Kidney (tissue), 14 donors: ENCODE measurements around the gene GPR68. TPM values are rescaled to one million over a fixed set of nuclear protein-coding genes. Genes with fewer than 3 reads are reported as not detected.

Source experiments
- DNase-seq, 5 donors: peaks; one replicate each; pipeline ENCODE4 v3.0.0-alpha.2; 2013 to 2020
- FAIRE-seq: peaks from 2 replicates; lab custom pipeline; 2012; peaks lifted over from hg19 to GRCh38; lab: Jason Lieb, UNC
- H3K27ac ChIP-seq, 2 donors: one replicate each; pipeline ENCODE4 v1.7.0; 2013; ENCODE audit warnings: low read depth in 2 of 2, low read length in 2 of 2, inconsistent platforms in 1 of 2
- H3K27me3 ChIP-seq: one replicate; pipeline ENCODE4 v1.7.1; 2013; ENCODE audit warnings: low read length, inconsistent platforms; ENCODE audit not compliant: control insufficient read depth, insufficient read depth
- H3K36me3 ChIP-seq, 3 donors: one replicate each; pipeline versions ENCODE4 v1.7.0 to v1.7.1; 2013; ENCODE audit warnings: low read length in 3 of 3, control low read depth in 1 of 3, inconsistent platforms in 1 of 3; ENCODE audit not compliant: insufficient read depth in 3 of 3, control insufficient read depth in 2 of 3
- H3K4me1 ChIP-seq, 3 donors: one replicate each; pipeline versions ENCODE4 v1.7.0 to v1.7.1; 2013; ENCODE audit warnings: low read length in 3 of 3, inconsistent platforms in 1 of 3, low read depth in 1 of 3; ENCODE audit not compliant: control insufficient read depth in 2 of 3, insufficient read depth in 2 of 3
- H3K4me3 ChIP-seq, 3 donors: one replicate each; pipeline versions ENCODE4 v1.7.0 to v1.8.1; 2013; ENCODE audit warnings: low read length in 3 of 3, control low read depth in 1 of 3, inconsistent platforms in 1 of 3
- H3K9ac ChIP-seq, 3 donors: one replicate each; pipeline versions ENCODE4 v1.7.0 to v1.7.1; 2013; ENCODE audit warnings: low read length in 3 of 3, control low read depth in 1 of 3, inconsistent platforms in 1 of 3
- H3K9me3 ChIP-seq, 3 donors: one replicate each; pipeline versions ENCODE4 v1.7.0 to v1.7.1; 2013; ENCODE audit warnings: low read length in 3 of 3, control low read depth in 1 of 3, inconsistent platforms in 1 of 3; ENCODE audit not compliant: control insufficient read depth in 2 of 3, insufficient read depth in 1 of 3
- intact Hi-C: fragments of 100-400 bp; cut with DNase I; formaldehyde crosslinking; loops from one replicate; pipeline ENCODE4 v1.11.1; 2022
- polyA plus RNA-seq: library from polyadenylated mRNA; stranded (reverse); fragments of 350-450 nt; fragmentation: Illumina TruSeq; extraction: RNeasy Lipid Tissue Mini Kit (QIAGEN cat#74804); gene quantifications from one replicate; pipeline ENCODE4 v1.2.3, GENCODE V29; 2014; ENCODE audit warnings: low read depth, low replicate concordance; ENCODE audit not compliant: insufficient read depth
- total RNA-seq: library from RNA; stranded (reverse); fragmentation: NEBNext Ultra II Directional; extraction: Animal tissue kit (Norgen Biotek cat#: 25700); gene quantifications from one replicate; pipeline ENCODE4 v1.2.1, GENCODE V29; 2021
- TF ChIP-seq, protein P1 (sequence below): IDR thresholded peaks from 3 replicates; pipeline ENCODE4 v1.5.1; 2012; ENCODE audit warnings: mild to moderate bottlenecking, moderate library complexity, borderline replicate concordance; ENCODE audit not compliant: insufficient read depth; ENCODE audit errors: extremely low read depth
- donor health status: control.
- donor health status: control.
- donor health status: control.
- donor health status: control.
- donor health status: control.
- donor health status: DM: yes; HTN: yes; CAD: no.
- donor health status: Normal renal cell carcinoma (clear cell type).

Gene GPR68
- total and polyA plus RNA-seq, 2 donors from 2014 or later, result 0.82 to 1.7 TPM

DNA sequence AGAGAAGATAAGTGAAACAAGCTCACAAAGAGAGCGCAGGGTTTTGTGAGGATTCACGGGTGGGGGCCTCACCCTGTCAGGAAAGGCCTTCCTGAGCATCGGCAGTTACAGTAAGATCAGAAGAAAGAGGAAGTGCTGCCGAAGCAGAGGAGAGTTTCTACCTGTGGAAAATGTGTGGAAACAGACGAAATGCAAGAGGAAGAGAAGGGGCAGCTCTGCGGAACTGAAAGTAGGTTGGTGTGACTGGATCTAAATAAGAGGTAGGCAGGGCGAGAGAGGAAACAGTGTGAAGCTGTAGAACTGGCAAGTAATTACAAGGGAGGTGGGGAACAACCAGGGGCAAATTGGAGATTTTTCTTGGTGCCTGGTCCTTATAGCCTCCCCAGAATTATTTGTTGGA, 2.6 kb downstream of the GPR68 start:
- FAIRE-seq (no peak), DNase-seq (no peak)
- Histone ChIP-seq H3K9ac (no peak overlapping the region), H3K4me3 (no peak overlapping the region), H3K9me3 (no peaks in the 10 kb centered on the region), H3K4me1 (no peaks in the 10 kb centered on the region), H3K27me3 (no peaks in the 10 kb centered on the region), H3K27ac (no peak overlapping the region), H3K36me3 (no peaks in the 10 kb centered on the region)
- intact Hi-C loops, result no loop called here
- TF ChIP-seq, protein P1, sequence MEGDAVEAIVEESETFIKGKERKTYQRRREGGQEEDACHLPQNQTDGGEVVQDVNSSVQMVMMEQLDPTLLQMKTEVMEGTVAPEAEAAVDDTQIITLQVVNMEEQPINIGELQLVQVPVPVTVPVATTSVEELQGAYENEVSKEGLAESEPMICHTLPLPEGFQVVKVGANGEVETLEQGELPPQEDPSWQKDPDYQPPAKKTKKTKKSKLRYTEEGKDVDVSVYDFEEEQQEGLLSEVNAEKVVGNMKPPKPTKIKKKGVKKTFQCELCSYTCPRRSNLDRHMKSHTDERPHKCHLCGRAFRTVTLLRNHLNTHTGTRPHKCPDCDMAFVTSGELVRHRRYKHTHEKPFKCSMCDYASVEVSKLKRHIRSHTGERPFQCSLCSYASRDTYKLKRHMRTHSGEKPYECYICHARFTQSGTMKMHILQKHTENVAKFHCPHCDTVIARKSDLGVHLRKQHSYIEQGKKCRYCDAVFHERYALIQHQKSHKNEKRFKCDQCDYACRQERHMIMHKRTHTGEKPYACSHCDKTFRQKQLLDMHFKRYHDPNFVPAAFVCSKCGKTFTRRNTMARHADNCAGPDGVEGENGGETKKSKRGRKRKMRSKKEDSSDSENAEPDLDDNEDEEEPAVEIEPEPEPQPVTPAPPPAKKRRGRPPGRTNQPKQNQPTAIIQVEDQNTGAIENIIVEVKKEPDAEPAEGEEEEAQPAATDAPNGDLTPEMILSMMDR, result no peak

DNA sequence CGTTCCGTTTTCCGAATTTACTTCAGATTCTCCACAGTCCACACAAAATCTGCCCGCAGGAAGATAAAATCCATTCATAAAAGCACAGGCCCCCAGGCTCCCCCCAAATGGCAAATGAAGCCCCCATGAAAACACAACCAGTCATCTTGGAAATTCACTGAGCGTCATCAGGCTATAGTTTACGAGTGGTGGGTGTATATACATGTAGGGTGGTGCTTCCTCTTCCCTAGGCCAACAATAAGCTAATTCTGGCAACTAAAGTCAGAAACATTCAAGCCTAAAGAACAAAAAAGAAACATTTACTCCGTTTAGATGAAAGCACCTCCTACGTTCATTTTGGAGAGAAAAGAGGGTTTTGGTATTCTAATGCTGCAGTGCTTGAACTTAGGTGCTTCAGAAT, 5.8 kb downstream of the GPR68 start:
- intact Hi-C loops, result no loop called here
- no peaks in the 10 kb centered on the region for H3K27me3 ChIP-seq
- no peaks in the 10 kb centered on the region for H3K36me3 ChIP-seq
- FAIRE-seq (no peak), DNase-seq (no peak)
- H3K27ac ChIP-seq, result no peak overlapping the region
- H3K9me3 ChIP-seq, result no peaks in the 10 kb centered on the region
- H3K9ac ChIP-seq, result no peak overlapping the region
- TF ChIP-seq, protein P1, result no peak
- no peaks in the 10 kb centered on the region for H3K4me1 ChIP-seq
- no peak overlapping the region for H3K4me3 ChIP-seq

DNA sequence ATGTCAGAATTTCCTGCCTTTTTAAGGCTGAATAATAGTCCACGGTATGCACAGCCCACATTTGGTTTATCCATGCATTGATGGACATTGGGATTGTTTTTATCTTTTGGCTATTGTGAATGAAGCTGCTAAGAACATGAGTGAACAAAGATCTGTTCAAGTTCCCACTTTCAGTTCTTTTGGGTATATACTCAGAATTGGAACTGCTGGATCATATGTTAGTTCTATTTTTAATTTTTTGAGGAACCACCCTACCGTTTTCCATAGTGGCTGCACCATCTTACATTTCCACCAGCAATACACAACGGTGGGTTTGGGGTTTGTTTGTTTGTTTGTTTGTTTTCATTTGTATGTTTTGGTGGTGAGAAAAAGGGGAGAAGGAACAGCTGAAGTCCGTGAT, 6.4 kb downstream of the GPR68 start:
- no peak for FAIRE-seq

More for the DNA sequence above, 6.4 kb downstream of the GPR68 start:
- H3K27ac ChIP-seq, result no peak overlapping the region
- TF ChIP-seq, protein P1, result no peak
- no peaks in the 10 kb centered on the region for H3K36me3 ChIP-seq
- DNase-seq, result no peak
- no peaks in the 10 kb centered on the region for H3K9me3 ChIP-seq
- no peaks in the 10 kb centered on the region for H3K4me1 ChIP-seq
- H3K27me3 ChIP-seq, result no peaks in the 10 kb centered on the region
- no peak overlapping the region for H3K9ac ChIP-seq
- H3K4me3 ChIP-seq, result no peak overlapping the region
- intact Hi-C loops, result no loop called here
